GM19351 (cell line): ENCODE data around the gene FAM53C.
"Not testable (repeated sequence)": the region's sequence is repeated elsewhere in the genome, so short reads cannot be mapped to it uniquely, and the experiment has no call there.

ENCODE experiments used
- ATAC-seq: cut with Tn5 transposase; IDR thresholded peaks from one replicate; pipeline ENCODE4 v1.9.1; 2021; ENCODE audit warnings: mild to moderate bottlenecking, moderate library complexity; ENCODE audit not compliant: unreplicated experiment

FAM53C gene

GRCh38 chr5:138337685-138338410 lies at the start of gene FAM53C:
Gene FAM53C (plus strand): TSS chr5:138338266. CDS start chr5:138341336, 3,070 bp downstream.
- peak; percentile 80 for ATAC-seq

- no peak for ATAC-seq
Observed at GRCh38 chr5:138289296-138289695, 48.8 kb upstream of the FAM53C start.

GRCh38 chr5:138303372-138303771 lies 34.7 kb upstream of the FAM53C start:
- ATAC-seq: no peak

GRCh38 chr5:138305797-138306196 lies 32.3 kb upstream of the FAM53C start:
- ATAC-seq: no peak

- ATAC-seq: no peak
Observed at GRCh38 chr5:138315751-138316278, 22.3 kb upstream of the FAM53C start.

GRCh38 chr5:138316355-138316754 lies 21.7 kb upstream of the FAM53C start:
- no peak for ATAC-seq

- not testable (repeated sequence) for ATAC-seq
Observed at GRCh38 chr5:138318211-138318610, 19.9 kb upstream of the FAM53C start.

- peak; percentile 1 for ATAC-seq
Observed at GRCh38 chr5:138330813-138331448, 7.1 kb upstream of the FAM53C start.

GRCh38 chr5:138331449-138332368 lies 6.4 kb upstream of the FAM53C start, which contains the start of gene CDC25C:
Gene CDC25C (minus strand): TSS chr5:138331804. CDS start chr5:138331180, 624 bp downstream.
- ATAC-seq: peak; percentile 99

- ATAC-seq: no peak
Observed at GRCh38 chr5:138334867-138335447, 3.1 kb upstream of the FAM53C start.

- peak; percentile 18 for ATAC-seq
Observed at GRCh38 chr5:138336952-138337684, 948 bp upstream of the FAM53C start.

- no peak for ATAC-seq
Observed at GRCh38 chr5:138338411-138339090, 485 bp downstream of the FAM53C start.

- ATAC-seq: no peak
Observed at GRCh38 chr5:138339091-138339456, 1.0 kb downstream of the FAM53C start.

GRCh38 chr5:138339464-138339863 lies 1.4 kb downstream of the FAM53C start:
- ATAC-seq: no peak

- no peak for ATAC-seq
Observed at GRCh38 chr5:138340008-138340407, 1.9 kb downstream of the FAM53C start.

- no peak for ATAC-seq
Observed at GRCh38 chr5:138344887-138345622, 7.0 kb downstream of the FAM53C start.

GRCh38 chr5:138346889-138347288 lies 8.8 kb downstream of the FAM53C start:
- ATAC-seq: no peak

- no peak for ATAC-seq
Observed at GRCh38 chr5:138349852-138350562, 11.9 kb downstream of the FAM53C start.
